Measurements from ENCODE around the gene CDC37. TPM values are rescaled to one million over a fixed set of nuclear protein-coding genes. Genes with fewer than 3 reads are reported as not detected.

Gene CDC37
- total RNA-seq, 4 donors from 2014 or later = 146 to 308 (median 195) TPM

GRCh38 chr19:10427169-10427568 is 23.8 kb upstream of the CDC37 start:
- ATAC-seq (ENCODE audit: low FRiP score) = no peak
- no peak for TF ChIP-seq CTCF (IDR thresholded peaks at IDR 0.05)

DNA sequence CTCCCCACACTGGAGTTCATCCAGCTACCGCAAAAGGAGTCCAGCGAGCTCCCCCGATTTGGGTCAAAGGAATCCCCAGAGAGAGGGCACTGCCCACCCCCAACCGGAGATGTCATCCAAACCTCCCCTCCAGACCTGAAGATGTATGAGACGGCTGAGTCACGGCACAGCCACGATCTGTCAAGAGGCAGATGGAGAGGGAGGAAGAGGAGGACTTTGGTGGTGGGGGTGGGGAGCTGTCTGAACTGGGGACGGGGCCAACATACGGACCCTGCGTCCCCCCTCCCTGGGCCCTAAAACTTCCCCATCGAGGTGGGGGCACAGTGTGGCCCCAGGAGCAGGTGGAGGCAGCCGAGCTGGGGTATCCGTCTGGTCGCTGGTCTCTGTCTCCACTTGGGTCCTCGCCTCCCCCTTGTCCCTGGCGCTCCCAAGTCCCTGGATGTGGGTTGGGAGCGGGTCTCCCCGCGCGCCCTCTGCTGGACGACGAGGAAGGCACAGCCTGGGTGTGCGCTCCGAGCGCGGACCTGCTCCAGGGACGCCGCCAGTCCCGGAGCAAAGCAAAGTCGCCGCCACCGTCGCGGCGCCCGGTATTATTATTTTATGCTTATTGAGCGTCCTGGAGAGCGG is 20.8 kb upstream of the CDC37 start:
- peak in 1 of 3 donors; percentile 72 for TF ChIP-seq CTCF (IDR thresholded peaks at IDR 0.05)
- ATAC-seq (ENCODE audit: low FRiP score) = peak; percentile 74
- peak; percentile 74 for DNase-seq (ENCODE audit: low spot score)

More at GRCh38 chr19:10427169-10427568, 23.8 kb upstream of the CDC37 start:
- no peak for DNase-seq (ENCODE audit: low spot score)

DNA sequence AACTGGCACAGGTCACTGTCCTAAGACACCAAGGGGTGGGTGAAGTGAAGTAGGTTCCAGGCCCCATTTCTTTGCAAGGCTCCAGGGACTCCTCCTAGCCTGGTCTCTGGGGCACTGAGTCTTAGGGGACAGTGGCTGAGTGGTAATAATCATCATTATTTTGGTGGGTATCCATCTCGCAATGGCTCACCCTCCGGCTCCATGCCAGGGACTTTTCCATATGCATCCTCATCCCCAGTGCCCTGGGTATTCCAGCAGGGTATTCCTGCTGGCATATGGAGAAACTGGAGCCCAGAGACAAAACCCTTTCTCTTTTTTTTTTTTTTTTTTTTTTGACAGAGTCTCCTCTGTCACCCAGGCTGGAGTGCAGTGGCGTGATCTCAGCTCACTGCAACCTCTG is 19.5 kb upstream of the CDC37 start:
- ATAC-seq (ENCODE audit: low FRiP score) (no peak), DNase-seq (ENCODE audit: low spot score) (no peak)
- TF ChIP-seq CTCF (IDR thresholded peaks at IDR 0.05) = no peak

DNA sequence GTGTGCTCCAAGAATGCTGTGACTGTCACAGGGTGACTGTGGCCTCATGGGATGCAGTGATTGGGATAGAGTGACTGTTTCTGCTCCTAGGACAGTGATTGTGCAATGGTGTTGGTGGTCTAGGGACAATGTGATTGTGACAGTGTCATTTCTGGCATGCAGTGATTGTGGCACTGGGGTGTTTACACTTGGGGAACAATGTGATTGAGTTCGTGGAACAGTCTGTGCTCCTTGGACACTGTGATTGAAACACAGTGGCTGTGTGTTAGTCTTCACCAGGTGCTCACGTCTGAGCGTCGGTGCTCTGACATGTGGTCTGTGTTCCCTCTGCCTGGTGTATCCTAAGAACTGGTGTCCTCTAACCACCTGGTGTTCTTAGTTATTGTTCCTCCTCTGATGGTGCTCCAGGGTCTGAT is 18.7 kb upstream of the CDC37 start:
- ATAC-seq (ENCODE audit: low FRiP score) (no peak), DNase-seq (ENCODE audit: low spot score) (no peak)
- TF ChIP-seq CTCF (IDR thresholded peaks at IDR 0.05) = no peak

DNA sequence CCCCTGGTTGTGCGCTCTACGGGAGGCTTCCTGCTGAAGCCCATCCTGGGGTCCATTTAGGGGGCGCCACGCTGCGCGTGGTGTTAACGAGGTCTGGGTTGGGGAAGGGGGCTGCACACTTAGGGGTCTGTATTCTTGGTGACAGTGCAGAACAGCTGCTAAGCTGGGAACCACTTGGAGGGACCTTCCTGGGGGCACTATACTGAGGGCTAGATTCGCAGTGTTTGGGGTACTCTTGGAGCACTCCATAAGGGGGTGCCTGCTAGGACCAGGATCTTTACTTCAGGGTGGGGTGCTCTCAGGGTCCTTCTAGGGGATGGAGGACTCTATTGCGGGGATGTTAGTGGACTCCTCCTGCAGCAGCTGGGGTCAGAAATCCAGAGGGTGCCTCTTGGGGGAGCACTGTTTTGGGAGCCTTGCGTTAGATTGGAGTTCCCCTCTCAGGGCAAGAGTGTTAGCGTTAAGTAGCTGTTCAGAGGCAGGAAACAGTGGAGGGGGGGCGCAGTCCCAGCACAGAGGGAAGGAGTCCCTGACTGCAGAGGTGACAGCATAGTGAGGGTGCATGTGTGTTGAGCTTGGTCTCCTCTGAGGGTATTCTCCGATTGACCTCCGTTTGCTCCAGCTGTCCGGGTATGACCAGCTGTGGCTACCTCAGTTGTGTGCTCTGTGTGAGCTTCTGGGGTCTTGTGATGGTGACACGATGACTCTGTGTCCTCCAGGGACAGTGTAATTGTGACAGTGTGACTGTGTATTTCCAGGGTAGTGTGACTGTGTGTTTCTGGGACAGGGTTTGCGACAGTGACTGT is 18.1 kb upstream of the CDC37 start:
- DNase-seq (ENCODE audit: low spot score) = no peak

GRCh38 chr19:10420444-10421239 is 17.3 kb upstream of the CDC37 start, which contains the start of gene PDE4A:
Gene PDE4A, plus strand, starts transcription at chr19:10420538. Its CDS starts 227 bp downstream, at chr19:10420765.
- TF ChIP-seq CTCF (IDR thresholded peaks at IDR 0.05) = no peak
- DNase-seq (ENCODE audit: low spot score) (no peak), ATAC-seq (ENCODE audit: low FRiP score) (no peak)

More for the DNA sequence above, 18.1 kb upstream of the CDC37 start:
- ATAC-seq (ENCODE audit: low FRiP score) = no peak
- no peak for TF ChIP-seq CTCF (IDR thresholded peaks at IDR 0.05)

Measured in omental fat pad (tissue), 4 donors.